ENCODE measurements around the gene USP35. TPM values are rescaled to one million over a fixed set of nuclear protein-coding genes. Genes with fewer than 3 reads are reported as not detected.

Gene USP35
- total and polyA plus RNA-seq, 7 donors = 1.3 to 7.1 (median 3.3) TPM

- no peak for TF ChIP-seq CTCF (IDR thresholded peaks at IDR 0.05)
- H3K36me3 ChIP-seq (ENCODE audit: insufficient read depth in 1 of 2, low read depth in 1 of 2) = no peaks in the 10 kb centered on the region
- no peak overlapping the region for H3K4me3 ChIP-seq
- H3K27me3 ChIP-seq (ENCODE audit: insufficient read depth in 3 of 3, low read length in 2 of 3) = no peaks in the 10 kb centered on the region
- H3K4me1 ChIP-seq = no peaks in the 10 kb centered on the region
- no peak for DNase-seq
- ATAC-seq = no peak
- no peak overlapping the region for H3K27ac ChIP-seq
- 66 to 95% (median 86%) methylated on average over 2 of the region's 2 CpGs for WGBS, 3 donors
- no peaks in the 10 kb centered on the region for H3K9me3 ChIP-seq
- intact Hi-C loops (cut with DNase I) = no loop called here
Measured at GRCh38 chr11:78161346-78161745, 27.4 kb upstream of the USP35 start.

GRCh38 chr11:78161962-78162371 is 26.8 kb upstream of the USP35 start:
- ATAC-seq (no peak), DNase-seq (peak in 1 of 2 donors; percentile 40)
- no peak for TF ChIP-seq CTCF (IDR thresholded peaks at IDR 0.05)
- no peak overlapping the region for H3K27ac ChIP-seq
- intact Hi-C loops (cut with DNase I) = no loop called here
- H3K36me3 ChIP-seq (ENCODE audit: insufficient read depth in 1 of 2, low read depth in 1 of 2) = no peaks in the 10 kb centered on the region
- H3K4me1 ChIP-seq = no peaks in the 10 kb centered on the region
- H3K27me3 ChIP-seq (ENCODE audit: insufficient read depth in 3 of 3, low read length in 2 of 3) = no peaks in the 10 kb centered on the region
- no peaks in the 10 kb centered on the region for H3K9me3 ChIP-seq
- WGBS, 3 donors = 26 to 32% (median 28%) methylated on average over 5 of the region's 5 CpGs
- no peak overlapping the region for H3K4me3 ChIP-seq

- no peak for ATAC-seq
- no peaks in the 10 kb centered on the region for H3K9me3 ChIP-seq
- no peak overlapping the region for H3K27ac ChIP-seq
- DNase-seq = no peak
- no peaks in the 10 kb centered on the region for H3K4me1 ChIP-seq
- intact Hi-C loops (cut with DNase I) = no loop called here
- no peaks in the 10 kb centered on the region for H3K36me3 ChIP-seq (ENCODE audit: insufficient read depth in 1 of 2, low read depth in 1 of 2)
- no peak overlapping the region for H3K4me3 ChIP-seq
- no peak for TF ChIP-seq CTCF (IDR thresholded peaks at IDR 0.05)
- H3K27me3 ChIP-seq (ENCODE audit: insufficient read depth in 3 of 3, low read length in 2 of 3) = no peaks in the 10 kb centered on the region
- 21 to 31% (median 30%) methylated on average over 2 of the region's 2 CpGs for WGBS, 3 donors
Measured at GRCh38 chr11:78163828-78164227, 24.9 kb upstream of the USP35 start.

GRCh38 chr11:78164471-78164870 is 24.2 kb upstream of the USP35 start:
- no peak for TF ChIP-seq CTCF (IDR thresholded peaks at IDR 0.05)
- 97 to 100% (median 97%) methylated on average over 2 of the region's 2 CpGs for WGBS, 3 donors
- ATAC-seq (no peak), DNase-seq (no peak)
- Histone ChIP-seq H3K4me1 (no peaks in the 10 kb centered on the region), H3K36me3 (ENCODE audit: insufficient read depth in 1 of 2, low read depth in 1 of 2) (no peaks in the 10 kb centered on the region), H3K4me3 (no peak overlapping the region), H3K9me3 (no peaks in the 10 kb centered on the region), H3K27me3 (ENCODE audit: insufficient read depth in 3 of 3, low read length in 2 of 3) (no peaks in the 10 kb centered on the region), H3K27ac (no peak overlapping the region)
- intact Hi-C loops (cut with DNase I) = no loop called here

- Histone ChIP-seq H3K4me1 (no peaks in the 10 kb centered on the region), H3K9me3 (no peaks in the 10 kb centered on the region), H3K36me3 (ENCODE audit: insufficient read depth in 1 of 2, low read depth in 1 of 2) (peaks cover 0 to 2% of the 10 kb centered on the region in 2 donors), H3K27ac (no peak overlapping the region), H3K27me3 (ENCODE audit: insufficient read depth in 3 of 3, low read length in 2 of 3) (no peaks in the 10 kb centered on the region), H3K4me3 (no peak overlapping the region)
- no peak for TF ChIP-seq CTCF (IDR thresholded peaks at IDR 0.05)
- intact Hi-C loops (cut with DNase I) = no loop called here
- ATAC-seq (no peak), DNase-seq (no peak)
- 92 to 98% (median 94%) methylated on average over 6 of the region's 6 CpGs for WGBS, 3 donors
Measured at GRCh38 chr11:78166855-78167469, 21.8 kb upstream of the USP35 start.
